ENCODE data around the gene DENND6B.

DENND6B gene

DNA sequence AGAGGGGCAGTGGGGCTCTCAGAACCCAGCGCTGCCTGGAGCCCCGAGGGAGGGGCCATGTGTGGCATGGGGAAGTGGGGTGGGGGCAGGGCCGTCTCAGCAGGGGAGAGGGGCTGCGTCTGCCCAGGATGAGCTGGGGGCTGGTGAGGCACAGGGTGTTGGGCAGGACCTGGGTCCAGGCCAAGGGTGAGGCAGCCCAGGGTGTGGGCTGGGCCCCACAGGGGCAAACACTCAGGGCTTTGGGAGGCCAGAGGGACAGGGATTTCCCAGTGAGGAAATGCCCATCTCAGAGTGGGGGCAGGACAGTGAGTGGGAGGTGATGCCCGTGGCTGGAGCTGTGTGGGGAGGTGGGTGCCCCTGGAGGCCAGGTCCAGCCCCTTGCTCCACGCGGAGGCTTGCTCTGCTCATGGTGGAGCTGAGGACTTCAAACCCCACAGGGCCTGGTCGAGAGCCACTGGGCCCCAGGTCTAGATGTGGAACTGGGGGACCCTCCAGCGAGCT is 24.7 kb downstream of the DENND6B start:
- no peak for DNase-seq

DNA sequence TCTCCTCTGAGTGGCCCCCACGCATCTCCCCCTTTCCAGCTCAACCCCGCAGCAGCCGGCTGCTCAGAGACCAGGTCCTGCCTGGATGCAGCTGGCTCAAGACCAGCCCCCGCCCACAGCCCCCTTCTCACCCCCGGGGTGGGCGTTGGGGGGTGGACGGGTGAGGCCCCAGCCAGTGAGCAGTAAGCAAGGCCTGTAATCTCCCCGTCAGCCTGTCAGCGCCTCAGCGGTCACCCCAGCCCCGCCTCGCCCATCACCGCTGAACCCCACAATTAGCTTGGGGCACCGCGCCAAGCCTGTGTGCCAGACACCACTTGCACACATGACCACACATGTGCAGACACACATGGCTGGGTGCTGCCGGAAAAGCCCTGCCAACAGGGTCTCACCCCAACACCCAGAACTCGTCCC is 25.2 kb downstream of the DENND6B start:
- no peak for DNase-seq

DNA sequence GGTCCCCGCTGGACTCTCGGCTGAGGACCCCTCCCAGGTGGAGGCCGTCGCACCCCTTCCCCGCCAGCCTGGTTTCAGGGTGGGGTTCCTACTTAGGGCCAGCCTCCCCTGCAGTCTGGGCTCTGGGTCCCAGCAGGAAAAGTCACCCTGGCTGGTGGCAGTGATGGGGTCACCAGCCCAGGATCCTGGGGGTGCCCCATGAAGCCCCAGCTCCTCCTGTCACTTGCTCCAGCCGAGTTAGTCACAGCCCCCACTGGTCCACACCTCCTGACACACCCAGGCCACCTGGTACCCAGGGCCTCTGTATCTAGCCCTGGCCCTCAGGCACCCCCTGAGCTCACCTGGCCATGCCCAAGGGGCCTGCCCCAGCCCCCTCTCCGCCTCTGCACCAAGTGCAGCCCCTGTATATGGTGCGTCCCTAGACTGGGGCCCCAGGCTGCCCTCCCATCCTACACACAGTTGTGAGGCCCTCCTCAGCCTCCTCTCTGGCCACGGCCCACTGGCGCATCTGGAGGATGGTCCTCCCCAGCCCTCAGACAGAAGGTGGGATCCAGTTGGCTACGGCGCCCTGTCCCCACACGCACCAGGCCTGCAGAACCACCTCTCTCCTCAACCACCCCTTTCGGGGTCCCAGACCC is 26.1 kb downstream of the DENND6B start:
- DNase-seq, result no peak

DNA sequence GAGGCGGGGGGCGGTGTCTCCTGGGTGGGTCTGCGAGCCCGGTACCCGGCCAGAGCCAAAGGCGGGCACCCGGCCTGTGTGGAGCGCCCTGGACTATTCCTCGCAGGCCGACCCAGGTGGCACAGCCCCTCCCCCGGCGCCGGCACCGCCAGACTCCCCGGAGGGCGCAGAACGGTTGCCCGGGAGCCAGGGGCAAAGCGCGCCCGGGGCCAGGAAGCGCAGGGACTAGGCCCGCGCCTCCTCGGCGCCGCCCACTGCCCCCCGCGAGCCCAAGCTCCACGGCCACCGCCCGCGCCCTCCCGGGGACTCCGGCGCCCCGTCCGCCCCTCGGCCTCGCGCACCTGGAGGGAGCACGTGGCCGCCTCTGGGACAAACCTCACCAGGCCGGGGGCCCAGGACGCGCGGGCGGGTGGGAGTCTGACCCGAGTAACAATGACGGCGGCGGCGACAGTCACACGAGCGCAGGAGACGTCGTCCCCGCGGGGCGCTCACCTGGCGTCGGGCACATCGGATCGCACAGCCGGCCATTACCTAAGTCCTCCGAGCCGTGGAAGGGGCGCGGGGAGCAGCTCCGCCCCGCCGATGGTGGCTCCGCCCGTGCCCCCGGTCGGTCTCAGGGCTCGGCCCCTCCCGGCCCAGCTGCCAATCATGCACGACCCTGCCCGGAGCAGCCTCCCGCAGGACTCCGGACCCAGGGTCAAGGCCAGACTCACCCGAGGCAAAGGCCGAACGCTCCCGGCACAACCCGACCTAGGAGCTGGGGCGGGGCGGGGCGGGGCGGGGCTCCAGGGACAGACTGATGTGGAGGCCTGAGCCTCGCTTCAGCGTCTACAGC is 26.8 kb downstream of the DENND6B start:
- no peak for DNase-seq

DNA sequence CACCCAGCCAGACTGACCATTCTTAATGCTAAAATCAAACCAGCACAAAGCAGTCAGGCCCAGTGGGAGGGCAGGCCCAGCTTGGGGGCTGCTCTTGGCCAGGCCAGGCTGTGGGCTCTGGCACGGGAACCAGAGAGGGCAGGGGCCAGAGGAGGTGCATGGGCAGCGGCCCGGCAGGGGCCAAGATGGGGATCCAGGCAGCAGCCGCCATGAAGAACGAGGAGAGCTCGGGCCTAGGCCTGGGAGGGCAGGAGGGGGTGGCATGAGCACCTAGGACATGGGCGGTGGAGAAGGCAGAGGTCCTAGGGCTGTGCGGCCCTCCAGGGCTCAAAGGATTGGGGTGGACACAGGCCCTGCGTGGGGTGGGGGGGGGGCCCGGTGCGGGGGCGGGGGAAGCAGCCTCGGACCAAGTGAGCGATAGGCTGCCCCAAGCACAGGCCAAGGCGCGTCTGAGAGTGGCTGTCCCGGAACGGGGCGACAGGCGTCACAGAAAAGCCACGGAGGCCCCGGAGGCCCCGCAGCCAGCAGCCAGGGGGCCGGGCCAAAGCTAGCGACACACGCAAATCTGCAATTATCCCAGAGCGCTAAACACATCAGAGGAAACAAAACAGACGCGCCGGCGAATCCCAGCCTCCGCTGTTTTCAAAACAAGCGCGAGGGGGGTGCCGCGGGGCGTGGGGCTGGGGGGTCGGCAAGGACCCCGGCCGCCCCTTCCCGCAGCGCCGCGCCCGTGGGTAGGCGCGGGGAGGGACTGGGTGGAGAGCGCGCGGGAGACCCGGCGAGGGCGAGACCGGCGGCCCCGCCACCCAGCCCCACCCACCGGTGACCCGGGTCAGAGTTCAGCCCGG is 27.7 kb downstream of the DENND6B start:
- no peak for DNase-seq

DNA sequence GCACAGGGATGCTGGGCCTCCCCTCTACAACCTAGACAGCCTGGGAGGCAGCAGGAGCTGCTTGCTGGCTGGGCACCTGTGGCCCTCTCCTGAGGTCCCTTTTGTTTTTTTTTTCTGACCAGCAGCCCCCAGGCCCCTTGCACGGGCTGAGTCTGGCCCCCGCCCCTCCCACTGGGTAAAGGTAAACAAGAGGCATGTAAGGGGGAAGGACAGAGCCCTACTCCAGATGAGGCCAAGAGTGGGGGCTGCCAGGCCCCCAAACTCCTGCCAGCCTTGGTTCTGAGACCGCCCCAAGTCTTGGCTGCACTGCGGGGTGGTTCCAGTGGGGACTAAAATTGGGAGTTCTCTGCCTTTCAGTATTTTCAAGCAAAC is 28.6 kb downstream of the DENND6B start:
- no peak for DNase-seq

DNA sequence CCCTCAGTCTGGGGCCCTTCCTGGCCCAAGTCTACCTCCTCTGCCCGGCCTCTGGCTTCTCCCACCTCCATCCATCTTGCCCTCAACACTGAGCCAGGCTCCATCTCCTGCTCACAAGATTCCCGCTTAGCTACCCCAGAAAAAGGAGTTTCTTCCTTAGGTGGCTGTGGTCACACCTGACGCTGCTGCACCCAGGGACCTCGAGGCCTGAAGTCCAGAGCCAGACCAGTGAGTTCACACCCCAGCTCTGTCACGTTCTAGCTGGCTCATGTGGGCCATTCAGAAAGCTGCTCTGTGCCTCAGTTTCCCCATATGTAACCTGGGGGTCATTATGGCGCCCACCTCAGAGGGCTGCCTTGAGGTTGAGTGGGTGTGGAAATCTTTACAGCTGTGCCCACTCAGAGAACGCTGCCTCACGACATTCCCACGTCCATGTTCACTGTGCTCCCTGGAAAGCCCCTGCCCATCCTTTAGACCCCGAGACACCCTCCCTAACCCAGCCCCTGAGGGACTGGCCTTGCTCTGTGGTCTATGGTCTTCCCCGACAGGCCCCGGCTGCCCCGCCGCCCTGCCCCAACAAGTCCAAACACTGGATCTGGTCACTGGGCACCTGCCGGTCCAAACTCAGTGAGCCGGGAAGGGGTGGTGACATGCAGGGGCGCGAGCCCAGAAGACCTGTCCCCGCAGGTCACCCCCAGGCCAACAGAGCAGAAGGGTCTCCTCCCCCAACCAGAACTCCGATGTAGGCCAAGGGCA is 29.1 kb downstream of the DENND6B start:
- DNase-seq, result no peak

DNA sequence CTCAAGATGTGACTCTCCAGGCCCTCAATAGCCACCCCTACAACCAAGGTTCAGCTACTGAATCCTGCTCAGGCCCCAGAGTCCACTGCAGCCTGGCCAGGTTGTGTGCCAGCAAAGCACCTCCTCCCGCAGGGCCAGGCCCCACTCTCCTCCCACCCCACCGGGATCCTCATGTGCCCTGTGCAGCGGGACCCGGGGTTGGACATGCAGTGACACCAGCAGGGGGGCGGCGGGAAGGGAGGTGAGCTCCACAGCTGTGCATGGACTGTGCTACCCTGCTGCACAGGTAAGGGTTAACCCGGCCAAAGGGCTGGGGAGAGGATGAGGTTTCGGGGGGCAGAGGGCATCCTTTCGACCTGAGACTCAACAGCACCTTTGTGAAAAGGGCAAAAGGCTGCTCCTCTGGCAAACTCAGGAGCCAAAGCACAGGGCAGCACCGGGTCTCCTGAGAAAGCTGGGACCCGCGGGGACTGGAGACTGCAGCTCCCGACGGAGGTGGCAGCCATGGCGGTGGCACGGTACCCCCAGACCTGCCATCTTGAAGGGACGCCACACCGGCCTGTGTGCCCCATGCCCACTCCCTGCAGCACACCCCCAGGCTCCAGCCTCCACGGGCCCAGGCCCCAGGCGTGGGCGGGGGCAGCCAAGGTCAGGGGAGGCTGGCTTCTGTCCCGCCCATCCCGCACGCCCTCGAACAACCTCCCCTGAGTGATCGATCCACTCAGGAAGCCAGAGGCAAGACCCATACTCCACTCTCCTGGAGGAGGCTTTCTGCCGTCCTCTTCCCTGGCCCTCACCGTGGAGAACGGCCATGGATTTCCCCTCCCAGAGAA is 29.9 kb downstream of the DENND6B start:
- no peak for DNase-seq

DNA sequence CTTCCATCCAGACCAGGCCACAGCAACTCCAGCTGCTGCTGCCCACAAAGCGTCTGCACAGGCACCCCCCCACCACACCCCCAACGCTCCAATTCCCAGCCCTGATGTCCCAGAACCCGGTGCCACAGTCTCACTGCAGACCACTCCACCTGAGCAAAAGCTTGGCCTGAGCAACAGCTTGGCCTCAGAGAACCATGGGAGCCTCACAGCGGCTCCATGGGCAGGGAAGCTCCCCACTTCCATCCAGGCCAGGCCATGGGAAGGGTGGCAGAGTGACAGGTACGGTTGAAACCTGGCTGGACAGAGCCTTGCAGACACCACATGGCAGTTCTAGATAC is 32.5 kb downstream of the DENND6B start:
- no peak for DNase-seq

DNA sequence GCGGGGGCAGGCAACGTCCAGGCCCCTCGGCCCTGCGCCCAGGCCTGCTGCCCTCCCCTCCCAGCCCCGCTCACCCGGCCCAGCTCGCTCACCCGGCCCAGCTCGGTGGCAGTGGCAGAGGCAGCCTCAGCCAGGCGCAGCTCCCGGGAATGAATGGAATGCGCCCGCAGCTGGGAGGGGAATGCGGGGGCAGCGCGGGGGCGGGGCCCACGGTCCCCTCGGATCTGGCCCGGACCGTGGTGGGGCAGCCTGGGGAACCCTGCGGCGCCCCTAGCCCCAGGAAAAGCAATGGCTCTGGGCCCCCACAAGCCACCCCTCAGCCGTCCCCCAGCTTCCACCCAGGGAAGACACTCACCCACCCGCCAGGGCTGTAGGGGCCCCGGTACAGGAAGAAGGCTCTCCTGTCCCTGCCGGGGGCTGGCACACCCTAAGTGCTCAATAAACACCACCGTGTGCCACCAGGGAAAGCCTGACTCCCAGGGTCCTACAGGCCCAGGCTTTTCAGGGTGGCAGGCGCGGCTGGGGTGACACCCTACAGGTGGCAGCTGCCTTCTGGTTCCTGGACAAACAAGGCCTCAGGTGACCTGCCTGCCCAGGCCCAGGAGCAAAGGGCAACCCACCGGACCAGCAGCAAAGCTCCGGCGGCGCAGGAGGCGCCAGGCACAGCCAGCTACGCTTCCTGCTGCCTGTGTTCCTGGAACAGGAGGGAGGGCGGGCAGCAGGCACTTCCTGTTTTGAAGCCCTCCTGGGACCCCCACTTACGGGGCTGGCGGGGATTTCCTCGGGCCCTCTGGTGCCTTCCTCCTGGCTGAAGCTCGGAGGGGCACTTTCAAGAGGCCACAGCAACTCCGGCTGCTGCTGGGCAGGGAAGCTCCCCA is 33.1 kb downstream of the DENND6B start:
- DNase-seq, result no peak

DNA sequence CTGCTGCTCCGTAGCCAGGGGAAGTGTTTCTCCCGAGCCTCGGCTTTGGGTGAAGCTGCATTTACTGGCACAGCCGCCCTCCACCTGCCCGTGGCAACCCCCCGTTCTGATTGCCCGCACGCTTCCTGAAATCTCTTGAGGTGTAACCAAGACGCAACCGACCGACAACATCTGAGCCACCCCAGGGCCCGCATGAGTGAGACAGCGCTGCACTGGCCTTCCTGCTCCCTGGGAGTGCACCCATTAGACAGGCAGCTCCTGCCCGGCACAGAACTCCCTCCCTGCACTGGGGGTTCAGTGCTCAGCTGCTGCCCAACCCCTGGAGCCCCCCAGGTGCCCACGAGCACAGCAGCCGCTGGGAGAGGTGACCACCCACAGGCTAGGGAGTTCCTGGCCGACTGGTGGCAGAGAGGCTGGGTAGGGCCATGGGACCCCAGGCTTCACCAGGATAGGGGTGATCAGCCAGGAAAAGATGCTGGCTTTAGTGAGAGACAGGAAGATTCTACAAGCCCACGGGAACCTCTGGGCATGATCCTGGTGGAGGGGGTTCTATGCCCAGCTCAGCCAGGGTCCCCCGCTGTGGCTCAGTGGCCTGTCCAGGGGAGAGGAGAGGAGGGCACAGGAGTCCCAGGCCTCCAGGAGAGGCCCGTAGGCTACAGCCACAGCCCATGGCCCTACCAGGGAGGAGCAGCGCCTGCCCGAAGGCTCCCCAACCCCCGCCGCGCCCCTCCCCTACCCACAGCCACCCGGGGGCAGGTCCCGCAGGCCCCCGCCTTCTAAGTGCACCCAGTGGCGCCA is 34.0 kb downstream of the DENND6B start:
- no peak for DNase-seq

DNA sequence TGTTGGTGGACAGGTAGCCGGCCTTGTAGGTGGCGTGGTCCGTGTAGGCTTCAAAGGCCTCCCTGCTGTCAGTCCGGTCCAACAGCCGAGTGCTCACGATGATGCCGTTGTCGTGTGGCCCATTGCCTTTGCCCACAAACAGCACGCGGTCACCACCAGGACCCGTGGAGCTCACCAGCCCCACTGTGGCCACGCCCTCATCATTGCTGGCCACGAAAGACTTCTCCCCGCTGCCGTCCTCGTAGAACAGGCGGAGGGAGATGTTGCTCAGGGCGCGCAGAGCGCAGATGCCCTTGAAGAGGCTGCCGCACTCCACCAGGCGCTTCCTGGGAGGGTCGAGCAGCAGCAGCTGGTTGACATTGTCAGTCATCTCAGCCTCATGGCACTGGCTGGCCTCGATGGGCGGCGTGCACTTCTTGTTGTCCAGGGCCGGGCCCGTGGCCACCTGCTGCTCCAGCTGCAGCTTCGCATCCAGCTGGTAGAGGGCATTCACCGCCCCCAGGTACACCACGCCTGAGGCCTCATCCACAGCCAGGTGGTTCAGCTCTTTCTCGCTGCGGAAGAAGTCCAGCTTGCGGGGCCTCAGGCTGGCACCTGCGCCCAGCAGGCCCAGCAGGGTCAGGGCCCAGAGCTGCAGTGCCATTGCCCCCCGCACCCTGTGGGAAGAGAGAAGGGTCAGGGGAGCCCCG is 36.7 kb downstream of the DENND6B start:
- DNase-seq, result no peak

DNA sequence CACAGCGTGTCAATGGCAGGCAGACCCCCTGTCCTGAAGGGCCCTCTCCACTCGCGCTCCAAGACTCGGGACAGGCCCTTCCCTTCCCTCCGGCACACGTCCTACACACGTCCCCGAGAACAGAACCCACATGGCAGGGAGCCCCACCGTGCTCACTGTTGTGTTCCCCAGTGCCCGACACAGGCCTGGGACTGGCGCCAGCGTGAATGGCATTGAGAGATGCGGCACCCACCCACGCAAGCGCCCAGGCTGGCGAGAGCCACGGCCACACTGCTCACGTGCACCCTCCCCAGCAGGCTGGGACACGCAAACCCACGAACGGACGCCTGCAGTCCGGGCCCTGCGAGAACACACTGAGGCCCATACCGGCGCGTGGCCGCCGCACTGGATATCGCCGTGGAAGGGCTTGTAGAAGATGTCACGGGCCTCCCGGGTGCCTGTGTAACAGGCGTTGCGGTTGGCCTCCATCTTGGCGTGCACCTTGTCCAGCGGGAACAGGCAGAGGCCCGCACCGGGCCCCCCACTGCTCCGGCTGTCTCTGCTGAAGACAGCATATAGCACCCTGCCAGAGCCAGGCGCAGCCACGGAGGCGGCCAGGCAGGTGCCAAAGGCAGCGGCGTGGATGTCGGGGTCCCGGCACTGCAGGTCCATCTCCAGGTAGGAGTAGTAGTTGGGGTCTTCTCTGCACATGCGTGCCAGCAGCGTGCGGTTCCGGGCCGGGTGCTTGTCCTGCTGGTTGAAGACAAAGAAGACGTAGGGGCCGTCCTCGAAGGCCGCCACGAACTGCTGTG is 37.5 kb downstream of the DENND6B start:
- DNase-seq, result no peak

DNA sequence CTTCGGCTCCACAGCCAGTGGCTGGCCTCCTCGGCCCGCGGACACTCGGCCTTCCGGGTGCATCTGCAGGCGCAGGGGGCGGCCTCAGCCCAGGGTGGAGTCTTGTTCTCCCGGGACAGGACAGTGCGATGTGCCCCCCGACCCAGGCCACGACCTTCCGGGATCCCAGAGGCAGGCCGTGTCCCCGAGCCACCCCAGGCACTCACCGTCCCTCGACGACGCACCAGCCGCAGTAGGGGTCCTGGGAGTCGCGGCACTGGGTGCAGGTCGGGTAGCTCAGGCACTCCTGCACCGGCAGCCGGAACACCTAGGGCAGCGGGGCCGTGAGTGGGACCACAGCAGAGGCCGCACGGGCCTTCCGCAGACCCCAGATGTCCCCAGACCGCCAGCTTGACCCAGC is 39.1 kb downstream of the DENND6B start:
- no peak for DNase-seq

DNA sequence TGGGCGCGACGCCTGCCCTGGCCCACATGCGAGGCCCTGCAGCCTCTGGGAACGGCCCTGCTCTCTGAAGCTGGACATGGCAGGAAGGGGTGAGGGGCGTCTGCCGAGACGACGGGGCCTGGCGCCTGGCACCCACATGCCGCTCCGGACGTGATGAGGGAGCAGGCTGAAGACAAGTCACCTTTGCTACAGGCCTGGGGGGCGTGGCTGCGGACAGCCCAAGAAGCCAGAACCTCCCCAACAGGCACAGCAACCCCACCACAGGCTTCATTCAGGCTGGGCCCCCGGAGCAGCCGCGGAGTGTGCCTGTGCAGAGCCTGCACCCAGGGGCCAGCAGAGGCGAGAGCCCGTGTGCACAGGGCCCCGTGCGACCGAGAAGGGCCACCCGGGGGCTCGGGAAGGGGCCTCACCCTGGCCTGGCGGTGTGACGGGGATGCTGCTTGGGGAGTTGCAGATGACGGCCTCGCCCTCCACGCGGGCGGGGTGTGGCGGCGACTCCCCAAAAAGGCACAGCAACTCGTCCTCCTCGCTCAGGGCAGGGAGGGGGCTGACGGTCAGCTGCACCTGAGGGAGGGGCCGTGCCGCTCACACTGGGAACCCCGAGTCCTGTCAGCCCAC is 40.0 kb downstream of the DENND6B start:
- DNase-seq, result no peak

DNA sequence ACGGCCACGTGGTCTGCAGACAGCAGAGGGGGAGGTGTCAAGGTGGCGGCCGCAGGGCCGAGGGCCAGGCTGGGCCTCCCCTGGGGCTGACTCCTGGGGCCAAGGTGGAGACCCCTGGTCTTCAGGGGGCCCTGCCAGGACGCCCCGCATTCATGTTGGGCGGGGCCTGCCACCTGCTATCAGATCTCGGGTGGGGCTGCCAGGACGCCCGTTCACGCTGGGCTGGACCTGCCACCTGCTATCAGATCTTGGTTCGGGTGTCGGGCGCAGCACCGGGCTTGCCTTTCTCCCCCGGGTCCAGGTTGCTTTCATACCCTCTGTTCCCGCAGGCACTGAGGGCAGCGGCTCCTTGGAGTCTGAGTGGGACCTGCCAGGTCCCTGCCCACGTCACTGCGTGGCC is 40.5 kb downstream of the DENND6B start:
- DNase-seq, result no peak

DNA sequence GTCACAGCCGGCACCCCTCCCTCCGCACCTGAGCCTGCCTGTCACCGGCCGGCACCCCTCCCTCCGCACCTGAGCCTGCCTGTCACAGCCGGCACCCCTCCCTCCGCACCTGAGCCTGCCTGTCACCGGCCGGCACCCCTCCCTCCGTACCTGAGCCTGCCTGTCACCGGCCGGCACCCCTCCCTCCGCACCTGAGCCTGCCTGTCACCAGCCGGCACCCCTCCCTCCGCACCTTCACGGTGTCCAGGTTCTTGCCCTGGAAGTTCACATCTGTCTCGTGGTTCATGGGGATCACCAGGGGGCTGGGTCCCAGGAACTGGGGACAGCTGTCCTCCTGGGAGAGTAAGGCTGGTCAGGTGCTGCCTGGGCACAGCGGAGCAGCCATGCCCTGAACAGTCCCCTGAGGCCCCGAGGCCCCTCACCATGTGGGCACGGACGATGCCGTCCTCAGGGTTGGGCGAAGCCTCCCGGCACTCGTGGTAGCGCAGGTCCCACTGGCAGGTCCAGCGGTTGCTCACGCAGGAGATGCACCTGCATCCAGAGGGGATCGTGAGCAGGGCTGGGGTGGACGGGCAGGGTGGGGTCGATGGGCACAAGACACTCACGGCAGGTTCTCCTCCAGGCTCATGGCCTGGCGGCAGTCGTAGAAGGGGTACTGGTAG is 41.1 kb downstream of the DENND6B start:
- DNase-seq, result no peak

DNA sequence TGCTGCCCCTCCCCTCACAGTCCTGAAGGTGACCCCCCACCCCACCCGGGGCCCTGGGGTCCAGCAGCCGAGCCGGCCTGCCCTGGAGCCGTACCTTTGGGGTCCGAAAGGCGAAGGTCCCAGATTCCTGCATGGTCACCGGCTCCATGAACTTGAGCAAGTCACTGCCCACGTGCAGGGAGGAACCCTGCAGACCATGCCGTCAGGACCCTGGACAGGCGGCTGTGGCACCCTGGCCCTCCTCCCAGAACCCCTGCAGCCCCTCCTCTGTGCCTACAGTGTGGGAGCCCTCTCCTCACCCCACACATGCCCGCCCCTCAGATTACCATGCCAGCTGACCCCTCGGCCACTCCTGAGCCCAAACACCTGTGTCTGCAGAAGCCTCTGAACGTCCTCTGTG is 42.3 kb downstream of the DENND6B start:
- no peak for DNase-seq

Measured in NCI-H526 treated with DMSO at 0.1 percent for 48 hours (cell line).